IMR-90 (cell line): Measurements from ENCODE around the gene DDN. TPM values are rescaled to one million over a fixed set of nuclear protein-coding genes. Genes with fewer than 3 reads are reported as not detected.

Experiments used
- ATAC-seq: fragments of 200-7000 bp; cut with Tn5 transposase; 2 replicates; pipeline ENCODE4 v1.9.1; 2020; ENCODE audit warnings: low read depth, mild to moderate bottlenecking, moderate library complexity
- BruUV-seq: library from RNA; stranded (reverse); fragments of 400-500 nt; replicated peaks from 2 replicates; lab custom pipeline; 2021; lab: Mats Ljungman, UMichigan
- CTCF ChIA-PET: fragments of 300-600 bp; formaldehyde crosslinking; extraction: SDS; loops from one replicate; lab custom pipeline; 2021; ENCODE audit warnings: antibody characterized with exemption; lab: Yijun Ruan, JAX
- POLR2A ChIA-PET: fragments of 300-600 bp; sonication (Branson Sonifier 250); formaldehyde crosslinking; loops from one replicate; lab custom pipeline; 2022; ENCODE audit warnings: antibody characterized with exemption; ENCODE audit not compliant: unreplicated experiment; lab: Charles Lee
- DNase-seq: peaks from one replicate; pipeline ENCODE4 v3.0.0; 2013
- H2AFZ ChIP-seq: replicated peaks from 2 replicates; pipeline ENCODE3; 2013; ENCODE audit warnings: low read length, mild to moderate bottlenecking; ENCODE audit not compliant: poor library complexity
- H2AK5ac ChIP-seq: 2 replicates; pipeline ENCODE4 v1.6.1; 2013; ENCODE audit warnings: low read depth, low read length, inconsistent platforms
- H2AK9ac ChIP-seq: replicated peaks from 2 replicates; pipeline ENCODE3; 2013; ENCODE audit warnings: mild to moderate bottlenecking, low read depth, low read length, moderate library complexity; ENCODE audit not compliant: poor library complexity
- H2BK120ac ChIP-seq: 2 replicates; pipeline ENCODE4 v1.6.1; 2013; ENCODE audit warnings: low read depth, low read length, inconsistent platforms
- H2BK15ac ChIP-seq: 3 replicates; pipeline ENCODE4 v1.6.1; 2013; ENCODE audit warnings: low read depth, low read length, inconsistent platforms
- H2BK20ac ChIP-seq: 2 replicates; pipeline ENCODE4 v1.6.1; 2013; ENCODE audit warnings: low read depth, mild to moderate bottlenecking, inconsistent platforms, low read length, moderate library complexity
- H2BK5ac ChIP-seq: 2 replicates; pipeline ENCODE4 v1.6.1; 2013; ENCODE audit warnings: mild to moderate bottlenecking, low read depth, low read length, inconsistent platforms; ENCODE audit not compliant: poor library complexity, severe bottlenecking
- H3K14ac ChIP-seq: replicated peaks from 2 replicates; pipeline ENCODE4 v1.6.1; 2013; ENCODE audit warnings: low read depth, low read length, inconsistent platforms
- H3K18ac ChIP-seq: 2 replicates; pipeline ENCODE4 v1.6.1; 2013; ENCODE audit warnings: low read depth, low read length, control low read depth
- H3K23ac ChIP-seq: 2 replicates; pipeline ENCODE4 v1.6.1; 2013; ENCODE audit warnings: low read depth, low read length, inconsistent platforms
- H3K27ac ChIP-seq: 2 replicates; pipeline ENCODE4 v1.5.1; 2013; ENCODE audit warnings: mild to moderate bottlenecking, control low read depth, low read length; ENCODE audit not compliant: insufficient read depth
- H3K27me3 ChIP-seq: 2 replicates; pipeline ENCODE4 v1.6.1; 2013; ENCODE audit warnings: low read length; ENCODE audit not compliant: control insufficient read depth, insufficient read depth
- H3K36me3 ChIP-seq: 2 replicates; pipeline ENCODE4 v1.6.1; 2013; ENCODE audit warnings: low read length, mixed read lengths; ENCODE audit not compliant: control insufficient read depth, insufficient read depth
- H3K4ac ChIP-seq: 2 replicates; pipeline ENCODE4 v1.6.1; 2013; ENCODE audit warnings: low read depth, low read length, inconsistent platforms
- H3K4me1 ChIP-seq: 2 replicates; pipeline ENCODE4 v1.6.1; 2013; ENCODE audit warnings: low read length, mixed read lengths; ENCODE audit not compliant: control insufficient read depth, insufficient read depth
- H3K4me2 ChIP-seq: 2 replicates; pipeline ENCODE4 v1.6.1; 2013; ENCODE audit warnings: low read depth, mild to moderate bottlenecking, control low read depth, low read length, moderate library complexity
- H3K4me3 ChIP-seq: 2 replicates; pipeline ENCODE4 v1.5.1; 2013; ENCODE audit warnings: low read depth, mild to moderate bottlenecking, control low read depth, low read length, moderate library complexity; ENCODE audit not compliant: insufficient read depth
- H3K56ac ChIP-seq: 2 replicates; pipeline ENCODE4 v1.6.1; 2013; ENCODE audit warnings: low read length, inconsistent platforms; ENCODE audit not compliant: insufficient read depth; ENCODE audit errors: extremely low read depth
- H3K79me1 ChIP-seq, 2 experiments: 2 replicates each; pipeline ENCODE4 v1.6.1; 2013; ENCODE audit warnings: low read length in 2 of 2, inconsistent platforms in 1 of 2, low read depth in 1 of 2
- H3K9ac ChIP-seq: 2 replicates; pipeline ENCODE4 v1.6.1; 2013; ENCODE audit warnings: low read depth, low read length, control low read depth
- H3K9me1 ChIP-seq: 2 replicates; pipeline ENCODE4 v1.6.1; 2013; ENCODE audit warnings: low read length, inconsistent platforms; ENCODE audit not compliant: insufficient read depth
- H3K9me3 ChIP-seq: 2 replicates; pipeline ENCODE4 v1.6.1; 2013; ENCODE audit warnings: low read length; ENCODE audit not compliant: control insufficient read depth, insufficient read depth
- H4K20me1 ChIP-seq: 2 replicates; pipeline ENCODE4 v1.6.1; 2013; ENCODE audit warnings: low read length, inconsistent platforms; ENCODE audit not compliant: insufficient read depth
- H4K5ac ChIP-seq: 2 replicates; pipeline ENCODE4 v1.6.1; 2013; ENCODE audit warnings: mild to moderate bottlenecking, low read depth, low read length, control low read depth
- H4K8ac ChIP-seq, 2 experiments: 2 replicates each; pipeline ENCODE4 v1.6.1; 2013; ENCODE audit warnings: low read depth in 2 of 2, low read length in 2 of 2, control low read depth in 1 of 2, inconsistent platforms in 1 of 2
- H4K91ac ChIP-seq: 2 replicates; pipeline ENCODE4 v1.6.1; 2013; ENCODE audit warnings: low read depth, low read length, inconsistent platforms; ENCODE audit not compliant: insufficient read depth
- FOS ChIP-seq: fragments of 150-350 bp; IDR thresholded peaks from 2 replicates; pipeline ENCODE4 v1.6.1; 2016; ENCODE audit warnings: low read depth, low read length
- RCOR1 ChIP-seq: IDR thresholded peaks from 2 replicates; pipeline ENCODE4 v1.6.1; 2012; ENCODE audit warnings: mild to moderate bottlenecking, low read length, improper control_type of control experiment; ENCODE audit not compliant: insufficient replicate concordance
- WGBS, 2 experiments: methylation state at CpG; one replicate each; pipeline versions ENCODE4 v1.1.5 to v1.1.7; 2013; ENCODE audit warnings: missing lambda C conversion rate in 2 of 2; ENCODE audit not compliant: insufficient read length in 1 of 2; ENCODE audit errors: extremely low coverage in 2 of 2; 5-methylcytosine and 5-hydroxymethylcytosine counted together
- dilution Hi-C: fragments of 300-500 bp; cut with HindIII; formaldehyde crosslinking; loops from one replicate; pipeline ENCODE4 v1.14.3; 2018; ENCODE audit warnings: low sequenced_read_pairs; ENCODE audit not compliant: unreplicated experiment
- in situ Hi-C: fragments of 300-500 bp; cut with MboI; formaldehyde crosslinking; loops from 3 replicates; pipeline ENCODE4 v1.14.3; 2019; ENCODE audit warnings: low sequenced_read_pairs, inconsistent platforms, mixed read lengths
- intact Hi-C: fragments of 100-400 bp; cut with micrococcal nuclease; formaldehyde crosslinking; loops from 2 replicates; pipeline ENCODE4 v1.10.0; 2022
- polyA plus RNA-seq, 3 experiments: library from polyadenylated mRNA; depleted of rRNA; stranded (reverse); fragments of >200 nt; gene quantifications; 2 replicates each; pipeline ENCODE4 v1.2.3, GENCODE V29; 2012; ENCODE audit warnings: low replicate concordance in 1 of 3
- total RNA-seq: library from RNA; depleted of rRNA; stranded (reverse); fragments of >200 nt; gene quantifications from 2 replicates; pipeline ENCODE4 v1.2.3, GENCODE V29; 2012

The DDN gene
- total and polyA plus RNA-seq, 2 of the 4 experiments (the other 2 are of a cell fraction), result 0.18 to 0.21 TPM

DNA sequence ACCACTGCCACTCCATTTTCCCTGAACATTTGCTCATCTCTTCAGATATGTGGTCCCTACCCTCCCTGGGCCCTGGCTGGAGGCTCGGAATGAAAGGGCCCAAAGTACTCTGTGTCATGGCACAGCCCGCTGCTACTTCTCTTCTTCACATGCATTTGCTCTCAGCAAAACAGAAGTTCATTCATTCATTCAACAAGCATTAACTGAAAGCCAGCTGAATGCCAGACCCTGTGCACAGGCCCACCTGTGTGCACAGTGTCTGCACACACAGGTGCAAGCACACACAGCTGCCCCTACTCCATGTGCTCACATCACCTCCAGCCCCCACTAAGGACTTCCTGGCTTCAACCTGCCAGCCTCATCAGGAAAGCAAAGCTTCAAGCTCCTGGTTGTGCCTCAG, 13.3 kb downstream of the DDN start:
- Histone ChIP-seq H3K36me3 (no peaks in the 10 kb centered on the region), H3K4me2 (no peak overlapping the region), H3K27ac (no peak overlapping the region), H2AK9ac (no peak overlapping the region), H4K8ac (no peak overlapping the region), H3K4me1 (no peaks in the 10 kb centered on the region), H3K9me3 (no peaks in the 10 kb centered on the region), H4K91ac (no peak overlapping the region), H2AFZ (no peak overlapping the region), H3K18ac (no peak overlapping the region), H3K9ac (no peak overlapping the region), H3K14ac (no peak overlapping the region), H4K5ac (no peak overlapping the region), H3K9me1 (no peaks in the 10 kb centered on the region; the same call in 1 of the 2 replicates), H3K23ac (no peak overlapping the region), H2AK5ac (no peak overlapping the region), H2BK15ac (no peak overlapping the region), H3K56ac (no peak overlapping the region), H2BK5ac (no peak overlapping the region), H2BK120ac (no peak overlapping the region), H3K4ac (no peak overlapping the region), H3K27me3 (peaks cover 88% of the 10 kb centered on the region), H4K20me1 (no peaks in the 10 kb centered on the region), H3K4me3 (no peak overlapping the region), H3K79me1 (no peaks in the 10 kb centered on the region), H2BK20ac (no peak overlapping the region)
- TF ChIP-seq RCOR1, result no peak
- TF ChIP-seq FOS, result no peak
- POLR2A ChIA-PET, result no interaction called here
- BruUV-seq, result no TSS peak
- ATAC-seq, result no peak
- intact Hi-C loops, result no loop called here
- no peak for DNase-seq
- CTCF ChIA-PET, result no interaction called here
- WGBS, 2 experiments, result 53% methylated on average over 2 of the region's 2 CpGs; no CpG with 5 or more reads in 1 of the 2 experiments
- in situ Hi-C loops, result no loop called here
- dilution Hi-C loops, result no loop called here
